HG02798 (cell line): Measurements from ENCODE around the gene CELF5.
"Not testable (repeated sequence)": the region's sequence is repeated elsewhere in the genome, so short reads cannot be mapped to it uniquely, and the experiment has no call there.

Experiments
- ATAC-seq: cut with Tn5 transposase; IDR thresholded peaks from one replicate; pipeline ENCODE4 v1.9.1; 2021; ENCODE audit warnings: mild to moderate bottlenecking; ENCODE audit not compliant: unreplicated experiment, poor library complexity

CELF5 gene

DNA sequence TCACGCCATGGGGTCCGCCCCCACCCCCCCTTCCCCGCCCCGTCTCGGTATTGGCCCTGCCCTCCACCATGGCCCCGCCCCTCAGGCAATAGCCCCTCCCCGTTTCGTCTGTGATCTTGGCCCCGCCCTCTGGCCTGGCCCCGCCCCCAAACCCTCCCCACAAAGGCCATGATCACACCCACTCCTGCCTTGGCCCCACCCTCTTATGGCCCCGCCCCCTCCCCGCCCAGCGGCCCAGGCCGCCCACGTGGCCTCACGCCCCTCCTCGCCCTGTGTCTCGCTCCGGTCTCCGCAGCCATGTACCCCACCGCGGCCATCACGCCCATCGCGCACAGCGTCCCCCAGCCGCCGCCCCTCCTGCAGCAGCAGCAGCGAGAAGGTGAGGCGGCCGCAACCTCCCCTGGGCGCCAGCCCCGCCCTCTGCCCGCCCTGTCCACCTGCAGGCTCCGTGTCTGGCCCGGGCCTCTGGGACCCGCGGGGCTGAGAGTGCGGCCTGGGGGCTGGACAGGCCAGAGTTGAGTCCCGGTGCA, 61.3 kb downstream of the CELF5 start:
- no peak for ATAC-seq

DNA sequence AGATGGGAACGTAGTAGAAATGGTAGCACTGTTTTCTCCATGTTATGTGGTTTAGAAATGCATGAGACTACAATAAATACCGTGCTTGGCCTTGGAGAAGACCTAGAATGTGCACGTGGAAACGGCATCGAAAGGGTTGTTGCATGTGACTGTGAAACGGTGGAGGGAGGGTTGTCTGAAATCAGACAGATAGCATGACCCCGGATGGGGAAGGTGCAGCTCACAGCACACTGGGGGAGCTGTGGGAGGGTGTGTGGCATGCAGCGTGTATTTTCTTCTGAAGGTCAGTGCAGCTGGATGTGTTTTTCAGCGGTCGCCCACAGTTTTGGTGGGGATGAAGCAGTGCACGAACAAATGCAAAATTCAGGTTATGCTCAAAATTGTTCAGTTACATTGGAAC, 63.4 kb downstream of the CELF5 start:
- ATAC-seq = no peak

DNA sequence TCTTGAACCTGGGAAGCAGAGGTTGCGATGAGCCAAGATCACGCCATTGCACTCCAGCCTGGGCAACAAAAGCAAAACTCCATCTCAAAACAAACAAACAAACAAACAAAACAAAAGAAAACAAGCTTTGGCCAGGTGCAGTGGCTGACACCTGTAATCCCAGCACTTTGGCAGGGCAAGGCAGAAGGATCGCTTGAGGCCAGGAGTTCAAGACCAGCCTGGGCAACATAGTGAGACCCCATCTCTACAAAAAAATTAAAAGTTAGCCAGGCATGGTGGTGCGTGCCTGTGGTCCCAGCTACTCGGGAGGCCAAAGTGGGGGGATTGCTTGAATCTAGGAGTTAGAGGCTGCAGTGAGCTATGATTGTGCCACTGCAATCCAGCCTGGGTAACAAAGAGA, 64.0 kb downstream of the CELF5 start:
- not testable (repeated sequence) for ATAC-seq

DNA sequence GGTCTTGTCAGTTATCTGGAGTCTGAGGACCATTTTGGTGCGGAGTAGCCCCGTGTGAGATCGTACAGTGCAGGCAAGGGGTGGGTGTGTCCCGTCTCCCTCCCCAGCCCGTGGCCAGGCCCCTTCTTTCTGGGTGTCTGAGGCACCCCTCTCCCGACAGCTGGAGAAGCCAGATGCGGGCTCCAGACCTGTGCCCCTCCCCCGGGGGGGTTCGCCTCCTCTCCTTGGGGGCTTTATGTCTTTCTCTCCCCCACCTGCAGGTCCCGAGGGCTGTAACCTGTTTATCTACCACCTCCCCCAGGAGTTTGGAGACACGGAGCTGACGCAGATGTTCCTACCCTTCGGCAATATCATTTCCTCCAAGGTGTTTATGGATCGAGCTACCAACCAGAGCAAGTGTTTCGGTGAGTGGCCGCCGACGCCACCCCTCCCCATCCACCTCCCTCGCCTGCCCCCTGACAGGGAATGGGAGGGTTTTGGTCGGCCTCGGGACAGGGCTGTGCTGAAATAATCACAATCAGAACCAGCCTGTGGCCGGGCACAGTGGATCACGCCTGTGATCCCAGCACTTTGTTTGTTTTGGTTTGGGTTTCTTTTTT, 65.6 kb downstream of the CELF5 start:
- ATAC-seq = no peak

DNA sequence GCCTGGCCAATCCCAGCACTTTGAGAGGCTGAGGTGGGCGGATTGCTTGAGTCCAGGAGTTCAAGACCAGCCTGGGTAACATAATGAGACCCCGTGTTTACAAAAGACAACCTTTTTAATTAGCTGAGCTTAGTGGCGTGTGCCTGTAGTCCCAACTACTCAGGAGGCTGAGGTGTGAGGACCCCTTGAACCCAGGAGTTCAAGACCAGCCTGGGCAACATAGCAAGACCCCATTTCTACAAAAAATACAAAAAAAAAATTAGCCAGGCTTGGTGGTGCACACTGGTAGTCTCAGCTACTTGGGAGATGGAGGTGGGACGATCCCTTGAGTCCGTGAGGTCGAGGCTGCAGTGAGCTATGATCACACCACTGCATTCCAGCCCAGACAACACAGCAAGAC, 66.4 kb downstream of the CELF5 start:
- ATAC-seq = not testable (repeated sequence)

DNA sequence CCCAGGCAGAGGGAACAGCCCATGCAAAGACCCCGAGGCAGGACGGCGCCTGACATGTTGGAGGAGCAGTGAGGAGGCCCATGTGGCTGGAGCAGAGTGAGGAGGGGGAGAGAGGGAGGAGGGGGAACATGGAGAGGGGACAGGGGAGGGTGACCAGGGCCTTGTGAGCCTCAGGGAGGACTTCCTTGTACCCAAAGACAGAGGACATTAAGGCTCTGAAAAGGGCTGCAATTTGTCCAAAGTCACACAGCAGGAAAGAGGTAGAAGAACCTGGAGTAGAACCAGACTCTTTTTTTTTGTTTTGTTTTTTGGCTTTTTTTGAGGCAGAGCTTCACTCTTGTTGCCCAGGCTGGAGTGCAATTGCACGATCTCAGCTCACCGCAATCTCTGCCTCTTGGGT, 67.2 kb downstream of the CELF5 start:
- ATAC-seq = no peak

DNA sequence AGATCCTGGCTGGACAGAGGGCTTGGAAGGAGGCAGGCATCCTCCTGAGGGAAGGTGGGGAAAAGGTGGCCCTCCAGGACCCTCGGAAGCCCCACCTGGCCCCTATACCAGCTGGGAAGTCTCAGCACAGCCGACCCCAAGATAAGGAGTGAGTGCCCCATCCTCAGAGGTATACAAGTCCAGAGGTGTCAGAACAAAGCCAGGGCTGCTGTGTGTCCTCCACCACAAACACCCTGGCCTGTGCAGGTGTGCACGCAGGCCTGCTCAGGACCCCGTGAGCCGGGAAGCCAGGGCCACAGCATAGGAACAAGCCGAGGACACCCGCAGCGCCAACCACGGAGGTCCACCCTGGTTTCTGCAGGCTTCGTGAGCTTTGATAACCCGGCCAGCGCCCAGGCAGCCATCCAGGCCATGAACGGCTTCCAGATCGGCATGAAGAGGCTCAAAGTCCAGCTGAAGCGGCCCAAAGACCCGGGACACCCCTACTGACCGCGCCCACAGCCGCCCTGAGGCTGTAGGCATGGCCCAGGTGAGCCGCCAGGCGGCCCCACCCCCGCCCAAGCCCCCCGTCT, 68.6 kb downstream of the CELF5 start:
- ATAC-seq = no peak

DNA sequence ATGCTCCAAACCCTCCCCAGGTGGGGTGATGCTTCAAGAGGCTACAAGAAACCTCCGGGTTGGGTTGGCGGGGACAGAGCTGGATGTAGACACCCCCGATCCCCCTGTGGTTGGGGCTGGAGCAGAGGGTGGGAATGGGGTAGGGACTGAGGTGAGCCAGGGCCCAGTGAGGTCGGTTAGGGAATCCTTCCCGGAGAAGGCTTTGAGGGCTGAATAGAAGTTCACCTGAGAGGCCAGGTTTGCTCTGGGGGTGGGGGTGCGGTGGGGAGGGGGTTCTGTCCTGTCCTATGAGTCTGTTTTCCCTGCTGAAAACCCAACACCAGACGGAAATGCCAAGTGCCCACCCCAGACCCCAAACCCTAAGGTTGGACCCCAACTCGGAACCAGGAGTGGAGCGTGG, 69.1 kb downstream of the CELF5 start:
- ATAC-seq = no peak

DNA sequence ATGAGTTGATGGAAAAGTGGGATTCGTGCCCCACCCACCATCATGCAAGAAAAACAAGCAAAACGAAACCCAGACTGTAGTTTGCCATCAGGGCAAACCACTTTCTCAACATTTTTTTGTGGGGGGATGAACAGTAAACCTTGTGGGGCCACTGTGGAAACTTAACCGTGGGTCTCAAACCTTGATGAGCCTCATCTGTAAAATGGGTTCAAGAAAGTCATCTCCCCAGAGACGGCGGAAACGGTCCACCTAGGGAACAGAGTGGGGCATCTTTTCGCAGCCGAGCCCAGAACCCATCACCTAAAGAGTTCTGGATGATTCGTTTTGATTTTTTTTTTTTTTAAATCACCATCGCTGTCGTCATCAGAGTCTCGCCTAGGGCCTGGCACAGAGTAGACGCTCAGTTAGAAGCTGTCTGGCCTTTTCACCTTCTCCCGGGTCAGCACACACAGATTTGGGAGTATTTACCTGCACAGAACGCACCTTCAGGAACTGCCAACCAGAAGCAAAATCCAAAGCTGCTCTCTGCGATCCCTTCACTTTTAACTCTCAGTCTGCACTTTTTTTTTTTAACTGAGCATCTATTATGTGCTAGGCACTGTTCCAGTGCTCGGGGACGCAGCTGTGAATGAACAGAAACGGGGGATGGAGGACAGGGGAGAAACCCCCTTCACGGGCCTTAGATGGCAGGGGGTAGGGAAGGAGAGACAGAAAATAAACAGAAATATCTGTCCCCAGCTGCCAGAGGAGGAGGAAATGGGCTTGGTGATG, 69.8 kb downstream of the CELF5 start:
- no peak for ATAC-seq

DNA sequence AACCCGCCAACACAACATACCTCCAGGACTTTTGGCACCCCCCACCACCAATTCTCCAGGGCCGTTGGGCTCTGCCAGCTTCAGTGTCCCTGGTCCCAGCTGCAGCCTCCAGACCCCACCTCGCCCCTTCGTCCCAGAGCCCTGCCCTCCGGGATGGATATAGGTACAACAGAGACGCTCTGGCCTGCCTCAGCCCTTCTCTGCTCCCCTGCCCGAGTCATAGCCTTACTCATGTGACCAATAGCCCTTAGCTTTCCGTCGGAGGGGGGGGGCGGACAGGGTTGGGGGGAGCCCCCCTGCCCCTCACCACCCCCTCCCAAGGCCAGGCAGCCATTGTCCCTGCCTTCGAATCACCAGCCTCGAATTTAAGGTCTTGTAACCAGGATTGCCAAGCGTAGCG, 71.1 kb downstream of the CELF5 start:
- ATAC-seq = no peak

DNA sequence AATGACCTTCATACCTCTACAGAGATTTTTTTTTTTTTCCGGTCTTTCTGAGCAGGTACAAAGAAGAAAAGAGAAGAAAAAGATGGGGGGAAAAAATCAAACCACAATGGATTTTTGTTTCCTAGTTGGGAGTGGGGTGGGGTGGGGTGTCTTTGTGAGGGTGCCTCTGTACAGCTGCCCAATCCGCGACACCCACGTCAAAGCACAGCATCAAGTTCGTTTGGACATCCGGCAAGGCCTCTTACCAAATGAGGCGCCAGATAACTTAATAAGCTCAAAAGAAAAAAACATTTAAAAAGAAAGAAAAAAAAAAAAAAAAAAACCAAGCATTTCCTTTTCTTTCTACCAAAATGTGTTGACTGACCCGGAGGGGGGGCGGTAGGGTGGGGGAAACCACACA, 71.6 kb downstream of the CELF5 start:
- no peak for ATAC-seq

DNA sequence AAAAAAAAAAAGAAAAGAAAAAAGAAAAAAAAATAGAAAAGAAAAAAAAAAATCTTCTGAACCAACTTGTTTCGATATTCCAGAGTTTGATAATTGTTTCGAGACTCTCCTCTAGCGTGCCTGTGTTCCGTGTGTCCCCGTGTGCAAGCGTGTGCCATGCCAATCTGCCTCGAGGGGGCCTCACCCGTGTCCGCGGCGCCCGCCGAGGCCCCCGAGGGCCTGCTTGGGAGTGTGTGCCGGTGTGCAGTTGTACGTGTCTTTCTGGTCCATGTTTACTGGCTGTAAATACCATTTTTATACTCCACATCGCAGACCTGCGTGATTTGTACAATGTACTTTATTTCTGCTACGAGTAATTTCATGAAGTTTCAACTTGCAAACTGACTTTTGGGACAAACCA, 72.0 kb downstream of the CELF5 start:
- ATAC-seq = no peak

DNA sequence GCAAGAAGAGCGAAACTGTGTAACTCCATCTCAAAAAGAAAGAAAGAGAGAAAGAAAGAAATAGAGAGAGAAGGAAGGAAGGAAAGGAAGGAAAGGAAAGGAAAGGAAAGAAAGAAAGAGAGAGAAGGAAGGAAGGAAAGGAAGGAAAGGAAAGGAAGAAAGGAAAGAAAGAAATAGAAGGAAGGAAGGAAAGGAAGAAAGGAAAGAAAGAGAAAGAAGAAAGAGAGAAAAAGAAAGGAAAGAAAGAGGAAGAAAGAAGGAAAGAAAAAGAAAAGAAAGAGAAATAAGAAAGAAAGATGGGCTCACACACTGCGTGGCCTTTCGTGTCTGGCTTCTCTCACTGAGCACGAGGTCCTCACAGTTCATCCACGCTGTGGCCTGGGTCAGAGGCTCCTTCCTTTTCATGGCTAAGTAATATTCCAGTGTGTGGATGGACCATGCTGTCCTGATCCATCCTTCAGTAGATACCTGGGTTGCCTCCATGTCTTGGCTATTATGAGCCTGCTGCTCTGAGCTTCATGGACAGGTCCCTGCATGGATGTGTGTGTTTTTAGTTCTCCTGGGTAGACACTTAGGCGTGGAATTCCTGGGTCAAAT, 74.5 kb downstream of the CELF5 start:
- no peak for ATAC-seq

DNA sequence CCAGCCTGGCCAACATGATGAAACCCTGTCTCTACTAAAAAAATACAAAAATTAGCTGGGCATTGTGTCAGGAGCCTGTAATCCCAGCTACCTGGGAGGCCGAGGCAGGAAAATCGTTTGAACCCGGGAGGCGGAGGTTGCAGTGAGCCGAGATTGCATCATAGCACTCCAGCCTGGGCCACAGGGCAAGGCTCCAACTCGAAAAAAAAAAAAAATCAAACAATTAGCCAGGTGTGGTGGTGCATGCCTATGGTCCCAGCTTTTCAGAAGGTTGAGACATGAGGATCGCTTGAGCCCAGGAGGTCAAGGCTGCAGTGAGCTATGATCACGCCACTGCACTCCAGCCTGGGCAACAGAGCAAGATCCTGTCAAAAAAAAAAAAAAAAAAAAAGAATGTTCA, 76.1 kb downstream of the CELF5 start:
- not testable (repeated sequence) for ATAC-seq

DNA sequence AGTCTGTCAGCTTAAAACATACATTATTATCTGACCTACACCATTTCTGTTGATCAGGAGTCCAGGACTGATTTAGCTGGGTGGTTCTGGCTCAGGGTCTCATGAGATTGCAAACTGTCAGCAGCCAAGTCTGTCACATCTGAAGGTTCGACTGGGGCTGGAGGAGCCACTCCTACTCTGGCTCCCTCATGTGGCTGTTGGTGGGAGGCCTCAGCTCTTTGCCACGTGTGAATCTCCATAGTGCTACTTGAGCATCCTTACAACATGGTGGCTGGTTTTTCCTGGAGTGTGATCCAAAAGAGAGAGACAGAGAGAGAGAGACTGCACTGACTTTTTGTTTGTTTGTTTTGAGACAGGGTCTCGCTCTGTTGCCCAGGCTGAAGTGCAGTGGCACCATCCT, 78.3 kb downstream of the CELF5 start:
- no peak for ATAC-seq

DNA sequence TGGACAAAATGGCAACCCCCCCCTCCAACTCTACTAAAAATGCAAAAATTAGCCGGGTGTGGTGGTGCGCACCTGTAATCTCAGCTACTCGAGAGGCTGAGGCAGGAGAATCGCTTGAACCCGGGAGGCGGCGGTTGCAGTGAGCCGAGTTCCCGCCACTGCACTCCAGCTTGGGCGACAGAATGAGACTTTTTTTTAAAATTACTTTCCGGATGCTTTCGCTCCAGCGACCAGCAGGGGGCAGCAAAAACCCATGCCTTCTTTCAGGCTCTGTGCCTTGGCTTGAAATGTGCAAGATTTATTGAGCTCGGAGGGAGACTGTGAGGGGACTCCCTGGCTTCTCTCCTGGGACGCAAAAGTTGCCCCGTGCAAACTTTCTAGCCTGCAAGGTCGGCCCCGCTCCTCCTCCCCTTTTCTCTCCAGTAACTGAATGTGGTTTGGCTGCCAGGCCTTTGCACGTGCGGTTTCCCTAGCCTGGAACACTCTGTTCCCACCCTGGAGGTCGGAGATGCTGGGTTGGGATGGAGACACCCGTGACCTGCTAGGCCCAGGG, 80.5 kb downstream of the CELF5 start:
- ATAC-seq = no peak

DNA sequence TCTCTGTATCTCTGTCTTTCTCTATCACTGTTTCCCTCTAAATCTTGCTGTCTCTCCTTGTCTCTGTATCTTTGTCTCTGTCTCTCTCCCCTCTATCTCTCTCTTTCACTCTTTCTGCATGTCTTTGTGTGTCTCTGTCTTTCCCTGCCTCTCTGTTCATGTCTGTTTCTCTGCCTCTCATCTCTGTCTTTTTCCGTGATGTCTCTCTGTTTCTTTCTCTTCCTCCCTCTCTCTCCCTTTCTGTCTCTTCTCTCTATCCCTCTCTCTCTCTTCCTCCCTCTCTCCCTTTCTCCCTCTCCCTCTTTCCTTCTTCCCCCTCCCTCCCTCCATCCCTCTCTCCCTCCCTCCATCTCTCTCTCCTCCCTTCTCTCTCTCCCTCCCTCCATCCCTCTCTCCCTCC, 85.3 kb downstream of the CELF5 start:
- ATAC-seq = no peak

DNA sequence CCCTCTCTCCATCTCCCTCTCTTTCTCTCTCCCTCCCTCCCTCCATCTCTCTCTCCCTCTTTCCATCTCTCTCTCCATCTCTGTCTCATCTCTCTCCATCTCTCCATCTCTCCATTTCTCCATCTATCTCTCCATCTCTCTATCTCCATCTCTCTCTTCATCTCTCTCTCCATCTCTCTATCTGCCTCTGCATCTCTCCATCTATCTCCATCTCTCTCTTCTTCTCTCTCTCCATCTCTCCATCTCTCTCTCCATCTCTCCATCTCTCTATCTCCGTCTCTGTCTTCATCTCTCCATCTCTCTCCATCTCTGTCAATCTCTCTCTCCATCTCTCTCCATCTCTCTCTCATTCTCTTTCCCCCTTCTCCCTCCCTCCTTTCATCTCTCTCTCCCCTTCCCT, 85.8 kb downstream of the CELF5 start:
- ATAC-seq = no peak

DNA sequence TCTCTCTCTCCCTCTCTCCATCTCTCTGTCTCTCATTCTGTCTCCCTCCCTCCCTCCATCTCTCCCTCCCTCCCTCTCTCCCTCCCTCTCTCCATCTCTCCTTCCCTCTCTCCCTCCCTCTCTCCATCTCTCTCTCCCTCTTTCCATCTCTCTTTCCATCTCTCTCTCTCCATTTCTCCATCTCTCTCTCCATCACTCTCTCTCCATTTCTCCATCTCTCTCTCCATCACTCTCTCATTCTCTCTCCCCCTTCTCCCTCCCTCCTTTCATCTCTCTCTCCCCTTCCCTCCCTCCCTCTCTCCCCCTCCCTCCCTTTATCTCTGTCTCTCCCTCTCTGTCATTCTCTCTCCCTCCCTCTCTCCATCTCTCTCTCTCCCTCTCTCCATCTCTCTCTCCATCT, 86.2 kb downstream of the CELF5 start:
- no peak for ATAC-seq

DNA sequence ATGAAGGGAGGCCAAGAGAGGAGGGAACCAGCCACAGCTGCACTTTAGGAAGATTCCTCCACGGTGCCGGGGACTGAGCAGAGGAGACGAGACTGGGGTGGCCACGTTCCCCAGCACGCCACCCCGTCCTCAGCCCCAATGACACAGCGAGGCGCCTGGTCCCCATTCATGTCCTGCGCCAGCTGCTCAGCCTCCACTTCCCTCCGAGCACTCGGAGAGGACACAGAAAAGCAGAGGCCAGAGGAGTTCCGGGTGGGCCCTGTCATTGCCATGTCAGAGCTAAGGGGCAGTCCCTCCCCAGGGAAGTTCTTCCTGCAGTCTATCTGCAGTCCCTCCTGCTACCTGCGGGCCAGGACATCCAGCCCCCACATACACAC, 88.7 kb downstream of the CELF5 start:
- ATAC-seq = no peak
